Measurements from ENCODE around the gene TTC23.
"Not testable (repeated sequence)": the region's sequence is repeated elsewhere in the genome, so short reads cannot be mapped to it uniquely, and the experiment has no call there.

Gene TTC23

GRCh38 chr15:99232740-99233139 lies 16.6 kb downstream of the TTC23 start:
- no peaks in the 10 kb centered on the region for H3K27me3 Mint-ChIP-seq
- no peaks in the 10 kb centered on the region for H3K4me1 Mint-ChIP-seq (ENCODE audit: low read depth)
- H3K36me3 Mint-ChIP-seq (ENCODE audit: low read depth): peaks cover 5% of the 10 kb centered on the region
- no peak overlapping the region for H3K4me3 Mint-ChIP-seq
- peaks cover 3% of the 10 kb centered on the region for H3K9me3 Mint-ChIP-seq
- no peak overlapping the region for H3K27ac Mint-ChIP-seq

GRCh38 chr15:99230867-99231266 lies 18.5 kb downstream of the TTC23 start:
- H3K27ac Mint-ChIP-seq: no peak overlapping the region
- no peaks in the 10 kb centered on the region for H3K27me3 Mint-ChIP-seq
- H3K9me3 Mint-ChIP-seq: peaks cover 3% of the 10 kb centered on the region
- H3K4me1 Mint-ChIP-seq (ENCODE audit: low read depth): no peaks in the 10 kb centered on the region
- no peak overlapping the region for H3K4me3 Mint-ChIP-seq
- peaks cover 8% of the 10 kb centered on the region for H3K36me3 Mint-ChIP-seq (ENCODE audit: low read depth)

GRCh38 chr15:99228120-99228770 lies 21.1 kb downstream of the TTC23 start:
- H3K36me3 Mint-ChIP-seq (ENCODE audit: low read depth): peaks cover 8% of the 10 kb centered on the region
- peaks cover 3% of the 10 kb centered on the region for H3K9me3 Mint-ChIP-seq
- H3K4me1 Mint-ChIP-seq (ENCODE audit: low read depth): no peaks in the 10 kb centered on the region
- H3K27ac Mint-ChIP-seq: no peak overlapping the region
- no peaks in the 10 kb centered on the region for H3K27me3 Mint-ChIP-seq
- no peak overlapping the region for H3K4me3 Mint-ChIP-seq

GRCh38 chr15:99226802-99227201 lies 22.6 kb downstream of the TTC23 start:
- no peaks in the 10 kb centered on the region for H3K27me3 Mint-ChIP-seq
- no peak overlapping the region for H3K4me3 Mint-ChIP-seq
- no peak overlapping the region for H3K27ac Mint-ChIP-seq
- H3K4me1 Mint-ChIP-seq (ENCODE audit: low read depth): no peaks in the 10 kb centered on the region
- H3K36me3 Mint-ChIP-seq (ENCODE audit: low read depth): peaks cover 10% of the 10 kb centered on the region
- no peaks in the 10 kb centered on the region for H3K9me3 Mint-ChIP-seq

GRCh38 chr15:99224372-99225214 lies 24.8 kb downstream of the TTC23 start:
- Mint-ChIP-seq H3K4me3 (no peak overlapping the region), H3K9me3 (no peaks in the 10 kb centered on the region), H3K27me3 (no peaks in the 10 kb centered on the region), H3K36me3 (ENCODE audit: low read depth) (peaks cover 10% of the 10 kb centered on the region), H3K4me1 (ENCODE audit: low read depth) (no peaks in the 10 kb centered on the region), H3K27ac (no peak overlapping the region)

- H3K27ac Mint-ChIP-seq: no peak overlapping the region
- peaks cover 5% of the 10 kb centered on the region for H3K36me3 Mint-ChIP-seq (ENCODE audit: low read depth)
- H3K4me1 Mint-ChIP-seq (ENCODE audit: low read depth): no peaks in the 10 kb centered on the region
- H3K9me3 Mint-ChIP-seq: no peaks in the 10 kb centered on the region
- no peak overlapping the region for H3K4me3 Mint-ChIP-seq
- no peaks in the 10 kb centered on the region for H3K27me3 Mint-ChIP-seq
These were observed 36.1 kb downstream of the TTC23 start for GRCh38 chr15:99213187-99213811.

GRCh38 chr15:99212406-99212805 lies 37.0 kb downstream of the TTC23 start:
- H3K4me3 Mint-ChIP-seq: no peak overlapping the region
- H3K27me3 Mint-ChIP-seq: no peaks in the 10 kb centered on the region
- no peak overlapping the region for H3K27ac Mint-ChIP-seq
- H3K36me3 Mint-ChIP-seq (ENCODE audit: low read depth): no peaks in the 10 kb centered on the region
- H3K9me3 Mint-ChIP-seq: no peaks in the 10 kb centered on the region
- no peaks in the 10 kb centered on the region for H3K4me1 Mint-ChIP-seq (ENCODE audit: low read depth)

GRCh38 chr15:99211926-99212325 lies 37.5 kb downstream of the TTC23 start:
- Mint-ChIP-seq H3K27ac (no peak overlapping the region), H3K27me3 (no peaks in the 10 kb centered on the region), H3K36me3 (ENCODE audit: low read depth) (no peaks in the 10 kb centered on the region), H3K9me3 (no peaks in the 10 kb centered on the region), H3K4me1 (ENCODE audit: low read depth) (no peaks in the 10 kb centered on the region), H3K4me3 (no peak overlapping the region)

- no peaks in the 10 kb centered on the region for H3K9me3 Mint-ChIP-seq
- no peak overlapping the region for H3K27ac Mint-ChIP-seq
- H3K4me1 Mint-ChIP-seq (ENCODE audit: low read depth): no peaks in the 10 kb centered on the region
- H3K36me3 Mint-ChIP-seq (ENCODE audit: low read depth): no peaks in the 10 kb centered on the region
- no peak overlapping the region for H3K4me3 Mint-ChIP-seq
- no peaks in the 10 kb centered on the region for H3K27me3 Mint-ChIP-seq
These were observed 39.0 kb downstream of the TTC23 start for GRCh38 chr15:99210334-99210733.

- H3K27me3 Mint-ChIP-seq: no peaks in the 10 kb centered on the region
- no peaks in the 10 kb centered on the region for H3K4me1 Mint-ChIP-seq (ENCODE audit: low read depth)
- no peaks in the 10 kb centered on the region for H3K9me3 Mint-ChIP-seq
These were observed 40.1 kb downstream of the TTC23 start for GRCh38 chr15:99209326-99209725.

GRCh38 chr15:99207672-99208071 lies 41.7 kb downstream of the TTC23 start:
- H3K9me3 Mint-ChIP-seq: no peaks in the 10 kb centered on the region
- H3K4me1 Mint-ChIP-seq (ENCODE audit: low read depth): no peaks in the 10 kb centered on the region
- H3K36me3 Mint-ChIP-seq (ENCODE audit: low read depth): no peaks in the 10 kb centered on the region
- no peaks in the 10 kb centered on the region for H3K27me3 Mint-ChIP-seq
- H3K4me3 Mint-ChIP-seq: no peak overlapping the region
- H3K27ac Mint-ChIP-seq: no peak overlapping the region

More at GRCh38 chr15:99209326-99209725, 40.1 kb downstream of the TTC23 start:
- no peak overlapping the region for H3K4me3 Mint-ChIP-seq
- H3K36me3 Mint-ChIP-seq (ENCODE audit: low read depth): no peaks in the 10 kb centered on the region
- H3K27ac Mint-ChIP-seq: no peak overlapping the region

GRCh38 chr15:99202176-99202552 lies 47.2 kb downstream of the TTC23 start:
- Mint-ChIP-seq H3K27me3 (no peaks in the 10 kb centered on the region), H3K36me3 (ENCODE audit: low read depth) (peaks cover 7% of the 10 kb centered on the region), H3K27ac (no peak overlapping the region), H3K9me3 (no peaks in the 10 kb centered on the region), H3K4me3 (no peak overlapping the region), H3K4me1 (ENCODE audit: low read depth) (no peaks in the 10 kb centered on the region)

- no peaks in the 10 kb centered on the region for H3K27me3 Mint-ChIP-seq
- H3K27ac Mint-ChIP-seq: no peak overlapping the region
These were observed 47.8 kb downstream of the TTC23 start for GRCh38 chr15:99201408-99202175.

GRCh38 chr15:99197856-99198255 lies 51.5 kb downstream of the TTC23 start:
- Mint-ChIP-seq H3K9me3 (no peaks in the 10 kb centered on the region), H3K4me3 (no peak overlapping the region), H3K36me3 (ENCODE audit: low read depth) (peaks cover 10% of the 10 kb centered on the region), H3K4me1 (ENCODE audit: low read depth) (no peaks in the 10 kb centered on the region), H3K27ac (no peak overlapping the region), H3K27me3 (no peaks in the 10 kb centered on the region)

More at GRCh38 chr15:99201408-99202175, 47.8 kb downstream of the TTC23 start:
- H3K36me3 Mint-ChIP-seq (ENCODE audit: low read depth): peaks cover 7% of the 10 kb centered on the region
- no peaks in the 10 kb centered on the region for H3K4me1 Mint-ChIP-seq (ENCODE audit: low read depth)
- H3K4me3 Mint-ChIP-seq: no peak overlapping the region
- no peaks in the 10 kb centered on the region for H3K9me3 Mint-ChIP-seq

GRCh38 chr15:99192181-99192580 lies 57.2 kb downstream of the TTC23 start:
- peaks cover 17% of the 10 kb centered on the region for H3K36me3 Mint-ChIP-seq (ENCODE audit: low read depth)
- H3K4me3 Mint-ChIP-seq; H3K4me1 Mint-ChIP-seq (ENCODE audit: low read depth); H3K27me3 Mint-ChIP-seq; H3K9me3 Mint-ChIP-seq; H3K27ac Mint-ChIP-seq: not testable (repeated sequence)
